8988T (cell line): Measurements from ENCODE around the gene DCAF15.
A peak's percentile ranks its signal among the peaks of the same experiment; 100 is the strongest.
"Not testable (repeated sequence)": the region's sequence is repeated elsewhere in the genome, so short reads cannot be mapped to it uniquely, and the experiment has no call there.

Experiments used
- DNase-seq: peaks from one replicate; pipeline ENCODE4 v3.0.0; 2011

The DCAF15 gene

DNA sequence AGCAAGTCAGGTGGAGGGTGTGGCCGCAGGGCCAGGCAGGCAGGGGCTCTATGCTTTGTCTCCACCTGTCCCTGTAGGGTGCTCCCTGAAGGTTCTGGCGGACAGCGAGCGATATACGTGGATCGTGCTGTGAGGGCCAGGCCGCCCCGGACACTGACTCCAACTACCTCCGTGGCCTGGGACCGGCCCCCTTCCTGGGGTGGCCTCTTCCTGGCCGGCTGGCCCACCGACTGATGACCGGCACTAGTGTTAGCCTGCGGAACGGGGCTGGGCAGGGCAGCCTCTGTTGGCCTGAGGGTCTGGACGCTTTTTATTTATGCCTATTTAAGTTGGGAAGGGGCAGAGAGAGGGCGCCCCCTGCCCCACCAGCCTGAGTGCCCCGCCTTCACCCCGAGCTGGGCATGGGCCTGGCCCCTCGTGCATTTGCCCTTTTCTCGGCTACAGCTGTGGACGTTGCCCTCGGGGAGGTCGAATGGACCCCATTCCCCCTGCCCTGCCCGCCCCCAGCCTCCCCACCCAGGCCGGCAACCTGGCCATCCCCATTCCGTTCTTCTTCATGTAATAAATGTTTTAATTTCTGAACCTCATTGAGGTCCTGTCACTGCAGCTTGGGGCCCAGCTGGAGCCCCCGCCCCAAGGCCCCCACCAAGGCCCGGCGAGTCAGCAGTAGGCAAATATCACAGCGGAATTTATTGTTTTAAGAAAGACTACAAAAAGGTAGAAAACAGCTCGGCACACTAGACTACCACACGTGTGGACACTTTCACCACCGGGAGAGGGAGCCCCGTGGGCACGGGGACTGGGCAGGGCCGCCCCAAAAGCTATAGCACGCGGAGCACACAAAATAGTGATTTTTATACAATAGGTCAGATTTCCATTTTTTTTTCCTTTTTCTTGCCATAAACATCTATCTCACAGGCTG is 8.8 kb downstream of the DCAF15 start:
- DNase-seq = peak; percentile 45

DNA sequence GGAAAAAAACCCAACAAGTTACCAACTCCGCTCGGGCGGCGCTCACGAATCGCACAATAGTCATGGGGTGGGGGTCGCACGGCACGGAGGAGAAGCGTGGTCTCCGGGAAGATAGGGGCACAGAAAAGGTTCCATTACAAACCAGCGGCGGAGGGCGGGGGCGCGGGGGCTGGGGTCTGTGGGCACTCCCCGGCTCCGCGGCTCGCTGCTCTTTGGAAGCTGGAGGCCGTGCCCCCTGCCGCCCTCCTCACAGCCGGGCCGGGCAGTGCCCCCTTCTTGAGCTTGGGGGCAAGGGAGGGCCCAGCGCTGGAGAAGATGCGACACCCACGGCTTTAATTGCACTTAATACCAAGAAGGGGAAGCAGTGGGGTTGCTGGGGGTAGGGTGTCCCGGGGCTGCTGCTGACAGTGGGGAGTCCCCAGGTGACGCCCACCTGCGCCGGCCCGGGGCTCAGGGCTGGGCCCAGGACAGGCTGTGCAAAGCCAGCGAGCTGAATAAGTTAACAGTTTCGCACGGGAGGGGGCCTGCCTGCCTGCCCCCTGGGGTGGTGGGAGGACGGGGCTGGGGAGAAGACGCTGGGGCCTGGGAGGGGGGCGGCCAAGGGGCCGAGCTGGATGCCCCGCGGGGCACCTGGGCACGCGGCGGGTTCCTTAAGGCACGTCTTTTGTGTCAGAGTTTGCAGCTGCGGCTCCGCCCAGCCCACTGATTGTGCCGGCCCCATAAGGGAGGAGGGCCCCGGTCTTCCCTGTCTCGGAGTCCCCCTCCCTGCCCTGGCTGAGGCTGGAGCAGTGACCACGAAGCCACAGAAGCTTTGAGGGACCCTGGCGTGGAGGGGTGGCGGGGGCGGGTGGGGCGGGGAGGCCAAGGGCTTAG is 9.8 kb downstream of the DCAF15 start:
- peak; percentile 1 for DNase-seq

DNA sequence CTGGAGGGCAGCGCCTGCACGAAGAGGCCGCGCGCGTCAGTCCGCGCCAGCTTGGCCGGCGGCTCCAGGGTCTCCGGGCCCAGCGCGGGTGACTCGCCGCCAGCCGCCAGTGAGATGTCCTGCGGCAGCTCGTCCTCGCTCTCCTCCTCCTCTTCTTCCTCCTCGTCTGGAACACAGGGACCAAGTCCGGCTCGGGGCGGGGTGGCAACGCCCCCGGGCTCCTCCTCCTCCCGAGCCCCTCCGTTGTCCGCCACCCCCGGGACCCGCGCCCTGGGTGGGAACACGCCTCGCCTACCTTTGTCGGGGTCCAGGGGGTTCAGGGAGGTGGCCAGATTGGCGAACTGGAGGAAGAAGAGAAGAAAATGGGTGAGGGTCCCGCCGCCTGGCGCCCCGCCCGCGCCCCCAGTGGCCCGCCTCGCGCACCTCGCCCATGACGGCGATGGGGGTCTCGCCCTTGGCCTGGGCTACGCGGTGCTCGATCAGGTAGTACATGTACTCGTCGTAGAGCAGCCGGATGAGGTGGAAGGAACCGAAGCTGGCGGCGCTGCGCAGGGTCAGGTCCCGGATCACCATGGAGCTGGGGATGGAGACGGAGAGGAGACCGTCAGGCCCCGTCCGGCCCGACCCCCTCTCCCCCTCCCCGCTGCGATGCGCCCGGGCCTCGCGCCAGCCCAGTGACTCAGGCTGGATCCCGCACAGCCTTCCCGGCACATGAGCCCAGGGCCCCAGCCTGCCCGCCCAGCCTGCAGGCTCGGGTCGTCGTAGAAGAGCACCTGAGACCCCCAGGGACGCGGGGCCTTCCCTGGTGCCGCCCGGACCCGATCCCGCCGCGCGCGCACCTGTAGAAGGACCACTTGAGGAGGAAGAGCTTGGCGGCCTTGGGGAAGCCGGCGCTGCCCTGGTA is 10.6 kb downstream of the DCAF15 start:
- peak; percentile 18 for DNase-seq

DNA sequence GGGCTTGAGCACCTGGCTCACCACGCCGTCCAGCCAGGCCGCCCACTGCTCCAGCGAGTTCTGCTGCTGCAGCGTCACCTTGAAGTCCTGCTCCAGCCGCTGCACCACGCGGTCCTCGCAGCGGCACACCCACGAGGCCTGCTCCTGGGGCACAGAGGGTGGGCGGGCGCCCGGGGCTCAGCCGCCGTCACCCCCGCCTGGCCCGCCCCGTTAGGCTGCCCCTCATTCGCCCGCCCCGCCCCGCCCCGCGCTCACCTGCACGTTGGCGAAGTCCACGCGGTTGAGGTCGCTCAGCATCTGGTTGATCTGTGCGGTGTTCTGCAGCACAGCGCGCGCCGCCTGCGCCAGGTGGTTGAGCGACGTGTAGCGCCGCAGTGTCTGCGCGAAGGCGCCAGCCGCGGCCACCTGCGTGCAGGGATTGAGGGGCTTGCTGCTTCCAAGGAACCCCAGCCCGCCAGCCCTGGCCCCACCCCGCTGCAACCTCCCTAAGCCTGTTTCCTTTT is 11.3 kb downstream of the DCAF15 start:
- DNase-seq = peak; percentile 15

DNA sequence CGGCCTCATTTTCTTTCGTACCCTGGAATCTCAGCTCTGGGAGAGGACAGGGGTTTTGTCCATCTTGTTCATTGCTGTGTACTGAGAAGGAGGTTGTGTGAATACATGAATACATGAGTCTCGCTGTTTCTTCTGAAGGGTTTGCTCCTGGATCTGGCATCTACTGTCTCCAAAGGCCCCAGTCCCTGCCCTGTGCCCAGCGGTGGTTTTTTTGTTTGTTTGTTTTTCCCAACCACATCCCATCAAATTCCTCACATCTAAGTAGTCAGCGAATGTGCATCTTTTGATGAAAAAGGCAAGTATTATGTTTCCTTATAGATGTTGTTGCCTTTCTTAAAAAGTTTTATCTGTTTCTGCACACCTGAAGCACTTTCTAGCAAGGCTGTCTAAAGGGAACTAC is 12.5 kb downstream of the DCAF15 start:
- peak; percentile 10 for DNase-seq

DNA sequence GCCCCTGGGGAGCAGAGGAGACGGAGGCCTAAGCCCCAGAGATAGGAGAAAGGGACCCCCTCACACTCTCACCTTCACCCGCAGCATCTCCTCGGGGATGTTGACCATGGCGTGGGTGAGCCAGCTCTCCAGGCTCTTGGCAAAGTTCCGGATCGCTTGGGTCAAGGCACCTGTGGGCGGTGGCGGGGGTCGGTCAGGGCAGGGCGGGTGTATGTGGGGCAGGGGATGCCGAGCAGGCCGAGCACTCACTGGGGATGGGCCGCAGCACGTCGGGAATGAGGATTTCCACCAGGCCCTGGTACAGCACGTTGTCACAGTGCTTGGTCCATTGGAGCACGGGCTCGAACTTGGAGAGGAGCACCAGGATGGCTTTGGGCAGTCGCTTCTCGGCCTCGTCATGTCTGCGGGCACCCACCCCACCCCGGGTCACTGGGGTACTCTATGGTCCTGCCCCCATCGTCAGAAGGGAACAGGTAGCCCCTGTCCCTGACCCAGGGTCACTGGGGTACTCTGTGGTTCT is 13.1 kb downstream of the DCAF15 start:
- no peak for DNase-seq

DNA sequence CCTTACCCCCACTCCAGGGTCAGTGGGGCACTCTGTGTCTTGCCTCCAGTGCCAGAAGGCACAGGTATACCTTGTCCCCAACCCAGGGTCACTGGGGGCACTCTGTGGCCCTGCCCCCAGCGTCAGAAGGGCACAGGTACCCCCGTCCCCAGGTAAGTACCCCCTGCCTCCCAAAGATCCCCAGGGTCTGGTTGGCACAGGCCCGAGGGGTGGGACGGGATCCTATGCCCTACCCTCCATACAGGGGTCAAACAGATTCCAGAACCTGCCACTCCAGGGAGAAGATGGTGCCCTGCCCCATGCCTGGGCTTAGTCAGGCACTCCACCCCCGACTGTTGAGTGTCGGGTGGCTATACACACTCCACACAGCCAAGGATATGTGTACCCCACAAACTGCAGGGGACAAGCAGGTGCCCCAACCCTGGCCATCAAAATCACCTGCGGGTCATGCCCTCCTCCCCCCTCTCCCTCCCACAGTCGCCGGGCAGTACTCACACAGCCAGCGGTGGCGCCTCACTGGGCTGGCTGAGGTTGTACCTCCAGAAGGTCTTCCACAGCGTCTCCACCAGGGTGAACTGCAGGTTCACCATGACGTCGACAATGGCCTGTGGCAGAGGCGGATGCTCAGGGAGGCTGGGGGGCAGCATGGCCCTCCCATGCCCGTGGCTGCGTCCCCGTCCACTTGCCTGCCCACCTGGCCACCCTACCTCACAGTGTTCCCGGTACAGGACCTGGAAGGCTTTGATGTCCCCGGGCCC is 13.8 kb downstream of the DCAF15 start:
- DNase-seq = no peak

DNA sequence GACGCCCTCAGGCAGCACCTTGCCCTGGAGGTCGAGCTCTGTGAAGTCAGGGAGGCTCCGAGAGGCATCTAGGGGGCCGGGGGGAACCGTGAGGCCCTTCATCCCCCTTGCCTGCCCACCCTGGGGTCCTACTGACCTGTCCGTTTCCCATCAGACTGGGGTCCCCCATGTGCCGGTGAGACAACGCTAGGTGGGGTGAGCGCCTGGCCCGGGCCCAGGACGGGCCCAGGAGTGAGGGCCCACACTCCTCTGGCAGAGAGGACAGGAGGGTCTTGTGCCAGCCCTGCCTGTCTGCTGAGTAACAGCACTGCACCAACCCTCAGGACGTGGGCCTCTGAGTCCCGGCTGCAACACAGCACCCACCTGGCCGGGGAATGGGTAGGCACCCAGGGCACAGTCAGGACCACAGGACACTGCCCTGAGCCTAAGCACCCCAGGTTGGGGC is 14.4 kb downstream of the DCAF15 start:
- no peak for DNase-seq

DNA sequence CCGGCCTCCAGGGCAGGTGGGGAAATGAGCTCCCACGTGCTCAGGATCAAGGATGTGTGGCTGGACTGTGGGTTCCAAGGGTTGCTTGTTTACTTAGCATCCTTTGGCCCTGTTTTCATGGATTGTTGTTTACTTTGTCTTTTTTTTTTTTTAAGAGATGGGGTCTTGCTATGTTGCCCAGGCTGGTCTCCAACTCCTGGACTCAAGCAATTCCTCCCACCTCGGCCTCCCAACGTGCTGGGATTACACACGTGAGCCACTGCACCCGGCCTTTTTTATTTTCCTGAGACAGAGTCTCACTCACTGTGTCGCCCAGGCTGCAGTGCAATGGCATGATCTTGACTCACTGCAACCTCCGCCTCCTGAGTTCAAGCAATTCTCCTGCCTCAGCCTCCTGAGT is 14.9 kb downstream of the DCAF15 start:
- not testable (repeated sequence) for DNase-seq

DNA sequence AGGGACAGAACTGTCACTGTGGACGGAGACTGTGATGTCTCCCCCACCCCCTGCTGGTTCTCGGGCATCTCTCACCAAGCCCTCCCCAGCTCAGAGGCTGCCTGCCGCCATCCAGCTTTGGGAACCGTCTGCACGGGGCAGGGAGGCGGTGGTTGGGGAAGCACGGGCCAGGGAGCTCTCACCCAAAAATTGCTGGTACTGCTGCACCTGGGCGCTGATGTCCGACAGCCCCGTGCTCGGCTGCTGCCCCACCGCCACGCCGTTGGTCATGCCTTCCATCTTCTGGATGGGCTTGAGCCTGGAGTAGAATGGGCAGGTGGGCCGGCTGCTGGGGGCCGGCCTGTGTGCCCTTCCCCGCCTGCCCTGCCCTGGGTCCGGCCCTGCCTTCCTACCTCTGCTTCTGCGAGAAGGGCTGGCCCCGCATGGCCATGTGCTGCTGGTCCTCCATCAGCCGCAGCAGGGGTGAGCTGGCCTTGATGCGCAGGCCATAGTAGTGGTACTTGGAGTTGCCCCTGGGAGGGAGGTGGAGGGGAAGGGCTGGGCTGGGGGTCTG is 16.1 kb downstream of the DCAF15 start:
- no peak for DNase-seq

DNA sequence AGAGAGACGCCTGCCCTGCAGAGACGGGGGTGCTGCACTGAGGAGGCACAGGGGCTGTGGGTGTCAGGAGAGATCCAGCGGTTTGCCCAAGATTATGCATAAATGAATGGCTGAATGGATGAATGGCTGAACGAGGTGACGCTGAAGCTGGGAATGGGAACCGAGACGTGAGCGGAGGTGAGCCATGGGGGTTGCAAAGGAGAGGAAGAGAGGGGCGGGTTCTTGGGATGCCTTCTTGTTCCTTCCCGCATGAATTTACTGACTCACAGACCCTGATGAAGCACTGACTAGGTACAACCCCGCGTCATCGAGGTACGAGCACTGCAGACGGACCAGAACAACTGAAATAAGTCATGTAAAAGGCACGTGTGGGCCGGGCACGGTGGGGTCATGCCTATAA is 16.7 kb downstream of the DCAF15 start:
- DNase-seq = no peak

DNA sequence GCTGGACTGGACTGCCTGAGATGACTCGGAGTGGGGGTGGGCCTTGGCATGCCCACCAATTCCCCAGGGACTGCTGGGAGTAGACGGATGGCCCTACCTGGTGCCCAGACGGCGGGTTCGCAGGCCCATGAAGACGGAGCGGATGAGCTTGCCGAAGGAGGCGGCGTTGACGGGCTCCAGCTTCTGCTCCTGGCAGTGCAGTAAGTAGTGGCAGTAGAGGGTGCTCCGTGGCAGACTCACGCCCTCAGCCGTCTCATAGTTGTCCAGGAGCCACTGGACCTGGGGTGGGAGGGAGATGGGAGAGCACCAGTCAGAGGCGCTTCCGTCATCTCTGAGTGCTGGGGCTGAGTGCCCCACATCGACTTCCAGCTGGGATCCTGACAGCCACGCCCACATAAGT is 17.6 kb downstream of the DCAF15 start:
- DNase-seq = no peak

DNA sequence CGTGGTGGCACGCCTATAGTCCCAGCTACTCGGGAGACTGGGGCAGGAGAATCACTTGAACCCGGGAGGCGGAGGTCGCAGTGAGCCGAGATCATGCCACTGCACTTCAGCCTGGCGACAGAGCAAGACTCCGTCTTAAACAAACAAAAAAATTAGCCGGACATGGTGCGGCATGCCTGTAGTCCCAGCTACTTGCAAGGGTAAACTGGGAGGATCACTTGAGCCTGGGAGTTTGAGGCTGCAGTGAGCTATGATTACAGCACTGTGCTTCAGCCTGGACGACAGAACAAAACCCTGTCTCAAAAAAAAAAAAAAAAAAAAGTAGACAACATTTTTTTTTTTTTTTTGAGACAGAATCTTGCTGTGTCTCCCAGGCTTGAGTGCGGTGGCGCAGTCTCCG is 19.6 kb downstream of the DCAF15 start:
- DNase-seq = not testable (repeated sequence)

DNA sequence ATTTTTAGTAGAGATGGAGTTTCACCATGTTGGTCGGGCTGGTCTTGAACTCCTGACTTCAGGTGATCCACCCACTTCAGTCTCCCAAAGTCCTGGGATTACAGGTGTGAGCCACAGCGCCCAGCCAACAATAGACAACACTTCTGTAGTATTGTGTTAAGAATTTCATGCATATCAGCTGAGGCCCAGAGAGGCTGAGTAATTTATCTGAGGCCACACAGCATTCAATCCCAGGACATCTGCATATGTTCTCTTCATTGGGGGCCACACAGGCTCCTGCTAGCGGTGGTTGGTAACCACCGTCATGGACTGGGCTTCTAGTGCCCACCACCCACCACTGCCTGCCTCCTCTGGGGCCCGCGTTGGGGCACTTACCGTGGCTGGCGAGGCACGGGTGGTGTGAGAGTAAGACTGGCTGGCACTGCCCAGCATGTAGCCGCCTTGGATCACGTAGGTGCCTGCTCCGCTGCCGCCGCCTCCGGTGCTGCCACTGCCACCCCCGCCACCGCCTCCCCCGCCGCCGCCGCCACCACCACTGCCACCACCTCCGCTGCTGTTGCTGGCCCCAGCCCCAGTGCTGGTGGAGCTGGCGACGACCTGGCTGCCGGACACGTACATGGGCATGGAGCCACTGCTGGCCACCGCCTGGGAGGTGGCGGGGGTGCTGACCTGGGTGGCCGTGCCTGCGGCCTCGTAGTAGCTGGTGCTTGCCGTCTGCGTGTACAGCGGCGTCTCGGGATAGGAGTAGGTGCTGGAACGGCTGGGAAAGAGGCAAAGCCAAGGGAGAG is 20.3 kb downstream of the DCAF15 start:
- no peak for DNase-seq

DNA sequence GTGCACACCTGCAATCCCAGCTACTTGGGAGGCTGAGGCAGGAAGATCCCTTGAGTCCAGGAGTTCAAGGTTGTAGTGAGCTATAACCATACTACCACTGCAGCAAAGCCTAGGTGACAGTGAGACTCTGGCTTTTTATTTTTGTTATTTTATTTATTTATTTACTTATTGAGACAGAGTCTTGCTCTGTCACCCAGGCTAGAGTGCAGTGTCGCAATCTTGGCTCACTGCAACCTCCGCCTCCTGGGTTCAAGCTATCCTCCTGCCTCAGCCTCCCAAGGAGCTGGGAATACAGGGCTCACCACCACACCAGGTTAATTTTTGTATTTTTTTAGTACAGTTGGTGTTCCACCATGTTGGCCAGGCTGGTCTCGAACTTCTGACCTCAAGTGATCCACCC is 21.2 kb downstream of the DCAF15 start:
- DNase-seq = not testable (repeated sequence)

DNA sequence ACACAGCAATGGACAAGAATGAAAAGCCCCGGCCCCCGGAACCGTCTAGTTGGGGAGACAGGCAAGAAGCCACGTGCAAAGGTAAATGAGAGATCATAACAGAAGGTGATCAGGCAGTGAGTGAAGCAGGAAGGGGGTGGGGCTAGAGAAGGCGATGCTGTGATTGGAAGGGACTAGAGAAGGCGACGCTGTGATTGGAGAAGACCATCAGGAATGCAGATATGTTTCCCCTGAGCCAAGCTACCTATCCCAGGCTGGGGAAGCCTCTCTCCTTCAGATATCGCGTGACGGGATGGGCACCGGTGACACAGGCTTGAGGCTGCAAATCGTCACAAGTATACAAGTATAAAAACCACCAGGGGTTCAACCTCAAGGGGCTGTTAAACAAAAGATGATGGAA is 21.8 kb downstream of the DCAF15 start:
- DNase-seq = no peak

DNA sequence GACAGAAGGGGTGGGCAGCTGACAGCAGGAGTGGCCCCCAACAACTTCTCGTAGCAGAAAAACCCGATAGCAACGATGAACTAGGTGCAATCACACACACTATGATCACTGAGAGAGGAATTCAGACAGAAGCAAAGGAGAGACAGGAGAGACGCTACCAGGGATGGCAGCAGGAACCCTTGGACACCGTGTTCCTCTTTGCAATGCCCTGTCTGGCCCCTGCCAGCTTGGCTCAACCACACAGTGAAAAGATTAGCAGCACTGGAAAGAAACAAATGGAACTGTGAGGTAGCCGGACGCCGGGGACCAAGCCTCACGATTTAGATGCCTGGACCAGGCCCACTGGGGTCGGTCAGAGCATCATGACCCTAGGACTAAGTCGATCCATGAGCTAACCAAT is 23.6 kb downstream of the DCAF15 start:
- DNase-seq = no peak

DNA sequence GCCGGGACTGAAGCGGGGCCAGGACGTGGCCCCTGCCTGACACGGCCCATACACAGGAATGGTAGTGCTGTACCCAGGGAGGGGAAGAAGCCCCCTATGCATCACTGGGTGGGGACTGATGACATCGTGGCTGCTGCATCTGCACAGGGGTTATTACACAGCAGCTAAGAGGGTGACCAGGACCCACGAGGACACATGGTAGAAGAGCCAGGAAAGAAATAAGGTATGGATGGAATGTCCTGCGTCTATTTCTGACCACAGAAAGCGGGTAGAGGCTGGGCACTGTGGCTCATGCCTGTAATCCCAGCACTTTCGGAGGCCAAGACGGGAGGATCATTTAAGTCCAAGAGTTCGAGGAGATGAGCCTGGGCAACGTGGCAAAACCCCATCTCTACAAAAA is 24.1 kb downstream of the DCAF15 start:
- no peak for DNase-seq

DNA sequence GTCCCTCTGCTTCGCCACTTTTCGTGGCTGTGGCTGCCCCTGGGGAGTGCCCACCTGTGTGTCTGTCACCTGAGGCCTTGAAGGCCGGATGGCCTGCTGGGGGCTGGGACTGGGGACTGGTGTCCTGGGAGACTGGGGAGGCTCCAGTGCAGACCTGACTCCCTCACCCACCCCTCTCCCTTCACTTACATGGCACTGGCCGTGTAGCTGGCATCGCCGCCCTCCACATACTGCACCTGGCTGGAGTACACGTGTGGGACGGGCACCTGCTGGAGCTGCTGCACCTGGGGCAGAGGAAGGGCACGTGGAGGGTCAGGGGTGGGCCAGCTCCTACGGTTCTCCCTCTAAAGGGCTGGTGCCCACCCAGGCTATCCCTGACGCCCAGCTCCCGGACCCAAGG is 25.5 kb downstream of the DCAF15 start:
- DNase-seq = no peak
